H1 (cell line): ENCODE results near the gene SNRK. TPM values are rescaled to one million over a fixed set of nuclear protein-coding genes. Genes with fewer than 3 reads are reported as not detected.

ENCODE experiments used
- CTCF ChIA-PET: fragments of 300-600 bp; sonication (Branson Sonifier 250); formaldehyde crosslinking; loops from one replicate; lab custom pipeline; 2021; ENCODE audit not compliant: partially characterized antibody; lab: Charles Lee
- POLR2A ChIA-PET: fragments of 300-600 bp; sonication (Branson Sonifier 250); formaldehyde crosslinking; loops from one replicate; lab custom pipeline; 2021; ENCODE audit warnings: inconsistent platforms; ENCODE audit not compliant: partially characterized antibody; lab: Charles Lee
- DNase-seq, 2 experiments: peaks; one replicate each; pipeline versions ENCODE4 v3.0.0 to v3.0.0-alpha.2; 2010 to 2022; ENCODE audit warnings: low spot score in 2 of 2, low read depth in 1 of 2, mixed read lengths in 1 of 2
- FAIRE-seq: peaks from 2 replicates; lab custom pipeline; 2011; peaks lifted over from hg19 to GRCh38; lab: Jason Lieb, UNC
- H2AFZ ChIP-seq: 2 replicates; pipeline ENCODE4 v1.8.1; 2012; ENCODE audit warnings: low read length, inconsistent platforms
- H2AK5ac ChIP-seq: 2 replicates; pipeline ENCODE4 v1.6.1; 2013; ENCODE audit warnings: low read depth, low read length
- H2BK120ac ChIP-seq: replicated peaks from 2 replicates; pipeline ENCODE3; 2013; ENCODE audit warnings: low read depth, low read length, inconsistent platforms
- H2BK12ac ChIP-seq: 2 replicates; pipeline ENCODE4 v1.6.1; 2013; ENCODE audit warnings: low read depth, low read length
- H2BK15ac ChIP-seq: 2 replicates; pipeline ENCODE4 v1.6.1; 2013; ENCODE audit warnings: low read length
- H2BK20ac ChIP-seq: 2 replicates; pipeline ENCODE4 v1.6.1; 2013; ENCODE audit warnings: low read length
- H2BK5ac ChIP-seq: 2 replicates; pipeline ENCODE4 v1.6.1; 2013; ENCODE audit warnings: low read depth, low read length
- H3K14ac ChIP-seq: 2 replicates; pipeline ENCODE4 v1.6.1; 2013; ENCODE audit warnings: inconsistent platforms; ENCODE audit not compliant: insufficient read length
- H3K18ac ChIP-seq: 2 replicates; pipeline ENCODE4 v1.6.1; 2013; ENCODE audit warnings: low read length; ENCODE audit errors: extremely low read depth
- H3K23ac ChIP-seq: 2 replicates; pipeline ENCODE4 v1.6.1; 2013; ENCODE audit warnings: inconsistent platforms; ENCODE audit not compliant: insufficient read length
- H3K23me2 ChIP-seq: 2 replicates; pipeline ENCODE4 v1.6.1; 2013; ENCODE audit warnings: low read depth, low read length
- H3K27ac ChIP-seq: 2 replicates; pipeline ENCODE4 v1.6.1; 2011; ENCODE audit warnings: low read depth, low read length, inconsistent platforms
- H3K27me3 ChIP-seq, 4 experiments: replicated peaks in 1 of 4; 1 replicate in 1 of 4; 2 replicates in 3 of 4; pipeline versions ENCODE4 v1.6.1 to v1.8.1; 2011 to 2013; ENCODE audit warnings: low read length in 3 of 4, mild to moderate bottlenecking in 3 of 4, inconsistent platforms in 2 of 4, mixed read lengths in 2 of 4, moderate library complexity in 1 of 4; ENCODE audit not compliant: control insufficient read depth in 3 of 4, insufficient read depth in 3 of 4; ENCODE audit errors: extremely low read depth in 1 of 4
- H3K36me3 ChIP-seq, 4 experiments: 2 replicates each; pipeline versions ENCODE4 v1.6.1 to v1.8.1; 2011 to 2013; ENCODE audit warnings: mild to moderate bottlenecking in 4 of 4, low read length in 3 of 4, moderate library complexity in 2 of 4, control low read depth in 1 of 4, inconsistent platforms in 1 of 4; ENCODE audit not compliant: insufficient read depth in 4 of 4, control insufficient read depth in 2 of 4
- H3K4ac ChIP-seq: replicated peaks from 2 replicates; pipeline ENCODE3; 2013; ENCODE audit warnings: low read length, low read depth, mixed read lengths, inconsistent platforms; ENCODE audit not compliant: insufficient read length
- H3K4me1 ChIP-seq, 4 experiments: replicated peaks in 1 of 4; 1 replicate in 1 of 4; 2 replicates in 3 of 4; pipeline versions ENCODE4 v1.6.1 to v1.8.1; 2011 to 2013; ENCODE audit warnings: low read length in 3 of 4, inconsistent platforms in 2 of 4, mixed read lengths in 1 of 4; ENCODE audit not compliant: insufficient read depth in 4 of 4, control insufficient read depth in 3 of 4
- H3K4me2 ChIP-seq, 2 experiments: 2 replicates each; pipeline versions ENCODE4 v1.6.1 to v1.8.1; 2011 to 2013; ENCODE audit warnings: low read depth in 2 of 2, low read length in 2 of 2, control low read depth in 1 of 2, inconsistent platforms in 1 of 2, mild to moderate bottlenecking in 1 of 2; ENCODE audit not compliant: insufficient read depth in 1 of 2
- H3K4me3 ChIP-seq, 4 experiments: fragments of 200-600, 300-600 bp in 1 of 4; sonication (generic), shearing (Covaris generic), sonication (Bioruptor Twin) in 1 of 4; 2 replicates each; pipeline versions ENCODE4 v1.5.1 to v1.8.1; 2011 to 2016; ENCODE audit warnings: low read length in 4 of 4, low read depth in 3 of 4, control low read depth in 2 of 4, inconsistent platforms in 2 of 4, mild to moderate bottlenecking in 2 of 4, mixed read lengths in 1 of 4, moderate library complexity in 1 of 4; ENCODE audit not compliant: insufficient read depth in 2 of 4; ENCODE audit errors: extremely low read depth in 1 of 4
- H3K56ac ChIP-seq: replicated peaks from 2 replicates; pipeline ENCODE3; 2013; ENCODE audit warnings: low read depth, mild to moderate bottlenecking, mixed read lengths, low read length, inconsistent platforms; ENCODE audit not compliant: insufficient read length
- H3K79me1 ChIP-seq: 2 replicates; pipeline ENCODE4 v1.6.1; 2013; ENCODE audit warnings: low read depth, low read length, control low read depth
- H3K79me2 ChIP-seq, 2 experiments: 2 replicates each; pipeline versions ENCODE4 v1.6.1 to v1.8.1; 2012 to 2013; ENCODE audit warnings: low read length in 2 of 2, mild to moderate bottlenecking in 2 of 2, inconsistent platforms in 1 of 2; ENCODE audit not compliant: insufficient read depth in 2 of 2, control insufficient read depth in 1 of 2
- H3K9ac ChIP-seq, 4 experiments: replicated peaks in 1 of 4; 1 replicate in 1 of 4; 2 replicates in 3 of 4; pipeline versions ENCODE4 v1.6.1 to v1.8.1; 2011 to 2013; ENCODE audit warnings: low read depth in 3 of 4, low read length in 3 of 4, control low read depth in 2 of 4, mild to moderate bottlenecking in 2 of 4, moderate library complexity in 2 of 4, inconsistent platforms in 1 of 4; ENCODE audit errors: extremely low read depth in 1 of 4
- H3K9me3 ChIP-seq, 2 experiments: 2 replicates each; pipeline versions ENCODE4 v1.6.1 to v1.8.1; 2012 to 2013; ENCODE audit warnings: mild to moderate bottlenecking in 2 of 2, moderate library complexity in 2 of 2, control low read depth in 1 of 2, inconsistent platforms in 1 of 2, low read depth in 1 of 2, low read length in 1 of 2, mixed read lengths in 1 of 2; ENCODE audit not compliant: insufficient read depth in 2 of 2
- H4K20me1 ChIP-seq, 2 experiments: replicated peaks in 1 of 2; 2 replicates each; pipeline versions ENCODE3 to v1.8.1; 2011 to 2013; ENCODE audit warnings: inconsistent platforms in 2 of 2, low read length in 2 of 2, mild to moderate bottlenecking in 1 of 2; ENCODE audit not compliant: insufficient read depth in 2 of 2, control insufficient read depth in 1 of 2
- H4K5ac ChIP-seq: 2 replicates; pipeline ENCODE4 v1.6.1; 2013; ENCODE audit warnings: low read length, low read depth, mixed read lengths, inconsistent platforms; ENCODE audit not compliant: insufficient read length
- H4K8ac ChIP-seq: 2 replicates; pipeline ENCODE4 v1.8.0; 2013; ENCODE audit warnings: mild to moderate bottlenecking, moderate library complexity, low read length, inconsistent platforms; ENCODE audit not compliant: insufficient read depth; ENCODE audit errors: extremely low read depth
- H4K91ac ChIP-seq: replicated peaks from 2 replicates; pipeline ENCODE3; 2013; ENCODE audit warnings: low read length, mixed read lengths, inconsistent platforms; ENCODE audit not compliant: insufficient read length
- BACH1 ChIP-seq: IDR thresholded peaks from 2 replicates; pipeline ENCODE4 v1.6.1; 2012; ENCODE audit warnings: low read length, improper control_type of control experiment
- CEBPB ChIP-seq: IDR thresholded peaks from 2 replicates; pipeline ENCODE4 v1.6.1; 2012; ENCODE audit warnings: low read depth, low read length
- HDAC2 ChIP-seq, 2 experiments: fragments of 300-600 bp in 1 of 2; sonication (generic) in 1 of 2; IDR thresholded peaks; 2 replicates each; pipeline ENCODE4 v1.6.1; 2011 to 2012; ENCODE audit warnings: low read depth in 2 of 2, low read length in 2 of 2, mild to moderate bottlenecking in 2 of 2, moderate library complexity in 2 of 2, borderline replicate concordance in 1 of 2, inconsistent platforms in 1 of 2
- HDAC6 ChIP-seq: IDR thresholded peaks from one replicate; pipeline ENCODE4 v1.7.1; 2012; ENCODE audit warnings: low read depth, mild to moderate bottlenecking, inconsistent platforms, low read length, moderate library complexity
- POLR2A ChIP-seq, 2 experiments: IDR thresholded peaks; 1 replicate in 1 of 2; 2 replicates in 1 of 2; pipeline ENCODE4 v1.6.1; 2011; ENCODE audit warnings: low read depth in 2 of 2, low read length in 2 of 2, mild to moderate bottlenecking in 2 of 2; ENCODE audit errors: control extremely low read depth in 1 of 2
- POLR2AphosphoS5 ChIP-seq: IDR thresholded peaks from 2 replicates; pipeline ENCODE4 v1.6.1; 2011; ENCODE audit warnings: low read depth, low read length
- TAF1 ChIP-seq: IDR thresholded peaks from 2 replicates; pipeline ENCODE4 v1.6.1; 2011; ENCODE audit warnings: mild to moderate bottlenecking, low read depth, low read length
- TCF12 ChIP-seq: IDR thresholded peaks from 2 replicates; pipeline ENCODE4 v1.6.1; 2011; ENCODE audit warnings: low read depth, mild to moderate bottlenecking, low read length
- polyA plus RNA-seq, 7 experiments: library from polyadenylated mRNA; depleted of rRNA in 3 of 7; stranded (reverse) in 5 of 7; unstranded in 2 of 7; fragments of >200 nt in 5 of 7; fragments of 200-250 nt in 2 of 7; gene quantifications; 1 replicate in 5 of 7; 2 replicates in 1 of 7; 4 replicates in 1 of 7; pipeline versions ENCODE4 v1.2.1 to v1.2.3, GENCODE V29; 2011 to 2013; ENCODE audit warnings: missing spikeins in 2 of 7, mixed read lengths in 2 of 7
- total RNA-seq: library from RNA; stranded (reverse); fragmentation: NEBNext Ultra II Directional; extraction: Animal tissue kit (Norgen Biotek cat#: 25700); gene quantifications from 2 replicates; pipeline ENCODE4 v1.2.1, GENCODE V29; 2021

The SNRK gene
- total and polyA plus RNA-seq, 2 of the 8 experiments (the other 6 are each of a cell fraction or from before 2014, with no cell fraction given) = 4.4 to 11.7 TPM

GRCh38 chr3:43244694-43245093 lies 41.6 kb upstream of the SNRK start:
- no peak overlapping the region for H3K14ac ChIP-seq
- H3K79me1 ChIP-seq = no peaks in the 10 kb centered on the region
- ChIA-PET CTCF (interaction anchor here (1.0 kb wide), 1 partner anchor 17 kb away, joined by 3 read pairs; no protein-coding TSS in a partner anchor), POLR2A (no interaction called here)
- no peak overlapping the region for H3K4me2 ChIP-seq
- no peak overlapping the region for H2AFZ ChIP-seq
- no peak overlapping the region for H3K9ac ChIP-seq
- no peak overlapping the region for H3K18ac ChIP-seq
- H4K91ac ChIP-seq = no peak overlapping the region
- DNase-seq (no peak), FAIRE-seq (no peak)
- H4K5ac ChIP-seq = no peak overlapping the region
- H3K9me3 ChIP-seq = peaks cover 7 to 12% of the 10 kb centered on the region in 2 experiments
- no peak overlapping the region for H2AK5ac ChIP-seq
- H3K4me3 ChIP-seq = no peak overlapping the region
- no peaks in the 10 kb centered on the region for H3K36me3 ChIP-seq
- H2BK120ac ChIP-seq = no peak overlapping the region
- no peak overlapping the region for H3K4ac ChIP-seq
- no peaks in the 10 kb centered on the region for H3K27me3 ChIP-seq
- peaks cover 1 to 8% (median 5%) of the 10 kb centered on the region in 4 experiments; a peak in 2 of 7 replicates for H3K4me1 ChIP-seq
- H3K23me2 ChIP-seq = no peaks in the 10 kb centered on the region; the same call in 1 of the 2 replicates
- no peaks in the 10 kb centered on the region for H4K20me1 ChIP-seq
- H3K23ac ChIP-seq = no peak overlapping the region
- H2BK20ac ChIP-seq = no peak overlapping the region
- H3K79me2 ChIP-seq = no peaks in the 10 kb centered on the region
- no peak overlapping the region for H3K56ac ChIP-seq
- H2BK5ac ChIP-seq = no peak overlapping the region
- no peak overlapping the region for H2BK12ac ChIP-seq
- no peak overlapping the region for H3K27ac ChIP-seq
- no peak overlapping the region for H2BK15ac ChIP-seq
- H4K8ac ChIP-seq = no peak overlapping the region
- TF ChIP-seq TCF12 (no peak), CEBPB (no peak), HDAC2 (IDR thresholded peaks at IDR 0.05; ENCODE audit: borderline replicate concordance in 1 of 2, low read depth in 2 of 2, low read length in 2 of 2) (no peak), POLR2AphosphoS5 (no peak), POLR2A (IDR thresholded peaks at IDR 0.05; ENCODE audit: control extremely low read depth in 1 of 2, low read depth in 2 of 2, low read length in 2 of 2) (no peak), BACH1 (no peak), TAF1 (no peak), HDAC6 (no peak)
